MM.1S (cell line): ENCODE data around the gene ZNF488.

Source experiments
- DNase-seq: peaks from one replicate; pipeline ENCODE4 v3.0.0-alpha.2; 2015
- H2AFZ ChIP-seq: fragments of 300-600 bp; sonication (generic); 2 replicates; pipeline ENCODE4 v1.6.0; 2016; ENCODE audit warnings: antibody characterized with exemption, low read length
- H3F3A ChIP-seq: fragments of 300-600 bp; sonication (generic); 2 replicates; pipeline ENCODE4 v1.6.1; 2016; ENCODE audit warnings: mild to moderate bottlenecking, antibody characterized with exemption, low read length, moderate library complexity, mixed read lengths; ENCODE audit not compliant: insufficient read depth
- H3K27ac ChIP-seq: fragments of 300-600 bp; sonication (generic); 2 replicates; pipeline ENCODE4 v1.5.1; 2016; ENCODE audit warnings: mild to moderate bottlenecking, low read length
- H3K27me3 ChIP-seq: fragments of 300-600 bp; sonication (generic); replicated peaks from 2 replicates; pipeline ENCODE4 v1.6.0; 2016; ENCODE audit warnings: low read length; ENCODE audit not compliant: insufficient read depth
- H3K36me3 ChIP-seq: fragments of 300-600 bp; sonication (generic); replicated peaks from 2 replicates; pipeline ENCODE4 v1.6.1; 2016; ENCODE audit warnings: mild to moderate bottlenecking, low read length, mixed read lengths; ENCODE audit not compliant: insufficient read depth
- H3K4me1 ChIP-seq: fragments of 300-600 bp; sonication (generic); 2 replicates; pipeline ENCODE4 v1.6.1; 2016; ENCODE audit warnings: low read length, mixed read lengths
- H3K4me2 ChIP-seq: fragments of 300-600 bp; sonication (generic); 2 replicates; pipeline ENCODE4 v1.6.0; 2016; ENCODE audit warnings: low read depth, low read length
- H3K4me3 ChIP-seq: fragments of 300-600 bp; sonication (generic); 2 replicates; pipeline ENCODE4 v1.5.1; 2016; ENCODE audit warnings: low read length, mixed read lengths
- H3K79me2 ChIP-seq: fragments of 300-600 bp; sonication (generic); 2 replicates; pipeline ENCODE4 v1.6.1; 2016; ENCODE audit warnings: mixed run types, low read length, mixed read lengths
- H3K9ac ChIP-seq: fragments of 300-600 bp; sonication (generic); 2 replicates; pipeline ENCODE4 v1.6.1; 2016; ENCODE audit warnings: low read length, mixed read lengths
- H3K9me2 ChIP-seq: fragments of 300-600 bp; sonication (generic); replicated peaks from 2 replicates; pipeline ENCODE4 v1.6.1; 2016; ENCODE audit warnings: mild to moderate bottlenecking, low read length, mixed read lengths; ENCODE audit not compliant: insufficient read depth
- H3K9me3 ChIP-seq: fragments of 300-600 bp; sonication (generic); replicated peaks from 2 replicates; pipeline ENCODE4 v1.6.1; 2016; ENCODE audit warnings: mild to moderate bottlenecking, low read length, mixed read lengths; ENCODE audit not compliant: insufficient read depth
- H4K20me1 ChIP-seq: fragments of 300-600 bp; sonication (generic); 2 replicates; pipeline ENCODE4 v1.6.1; 2016; ENCODE audit warnings: mild to moderate bottlenecking, low read length, moderate library complexity, mixed read lengths; ENCODE audit not compliant: insufficient read depth
- CTCF ChIP-seq: fragments of 300-600 bp; sonication (generic); IDR thresholded peaks from 2 replicates; pipeline ENCODE4 v1.5.1; 2016; ENCODE audit warnings: antibody characterized with exemption, low read length, mixed read lengths
- EZH2 ChIP-seq: fragments of 300-600 bp; sonication (generic); optimal IDR thresholded peaks from 2 replicates; pipeline ENCODE3; 2017; ENCODE audit warnings: low read depth, mild to moderate bottlenecking, antibody characterized with exemption, low read length, mixed read lengths
- EZH2phosphoT487 ChIP-seq: fragments of 300-600 bp; sonication (generic); IDR thresholded peaks from 2 replicates; pipeline ENCODE4 v1.6.1; 2018; ENCODE audit warnings: antibody characterized with exemption, low read length

ZNF488 gene

GRCh38 chr10:47339186-47339735, 44.8 kb downstream of the ZNF488 start:
- no peaks in the 10 kb centered on the region for H3K79me2 ChIP-seq

GRCh38 chr10:47337310-47337709, 46.8 kb downstream of the ZNF488 start:
- Histone ChIP-seq H3K9me3 (no peaks in the 10 kb centered on the region), H3K4me3 (no peak overlapping the region), H2AFZ (no peak overlapping the region), H3K79me2 (no peaks in the 10 kb centered on the region), H3K4me1 (no peaks in the 10 kb centered on the region), H3K27ac (no peak overlapping the region), H3K9me2 (no peaks in the 10 kb centered on the region), H3K4me2 (no peak overlapping the region), H3K9ac (no peak overlapping the region), H3K27me3 (no peaks in the 10 kb centered on the region; the same call in 1 of the 2 replicates), H3F3A (no peaks in the 10 kb centered on the region), H4K20me1 (no peaks in the 10 kb centered on the region), H3K36me3 (no peaks in the 10 kb centered on the region)
- TF ChIP-seq EZH2phosphoT487 = no peak
- no peak for TF ChIP-seq CTCF
- no peak for DNase-seq

More at GRCh38 chr10:47339186-47339735, 44.8 kb downstream of the ZNF488 start:
- H3K36me3 ChIP-seq = no peaks in the 10 kb centered on the region
- H3K9me2 ChIP-seq = no peaks in the 10 kb centered on the region
- TF ChIP-seq CTCF = no peak
- TF ChIP-seq EZH2 = no peak
- TF ChIP-seq EZH2phosphoT487 = no peak
- no peaks in the 10 kb centered on the region; the same call in 1 of the 2 replicates for H3K27me3 ChIP-seq
- no peaks in the 10 kb centered on the region for H4K20me1 ChIP-seq
- H3K27ac ChIP-seq = no peak overlapping the region
- no peaks in the 10 kb centered on the region for H3F3A ChIP-seq
- no peak overlapping the region for H3K4me3 ChIP-seq
- no peak overlapping the region for H3K4me2 ChIP-seq
- H3K9me3 ChIP-seq = no peaks in the 10 kb centered on the region
- DNase-seq = no peak
- H3K9ac ChIP-seq = no peak overlapping the region
- no peaks in the 10 kb centered on the region for H3K4me1 ChIP-seq
- no peak overlapping the region for H2AFZ ChIP-seq

GRCh38 chr10:47336387-47337134, 47.5 kb downstream of the ZNF488 start:
- H3K9me2 ChIP-seq = no peaks in the 10 kb centered on the region
- no peak overlapping the region for H2AFZ ChIP-seq
- no peaks in the 10 kb centered on the region for H3K4me1 ChIP-seq
- no peaks in the 10 kb centered on the region; the same call in 1 of the 2 replicates for H3K27me3 ChIP-seq
- no peak overlapping the region for H3K27ac ChIP-seq
- H3K9me3 ChIP-seq = no peaks in the 10 kb centered on the region
- H3K9ac ChIP-seq = no peak overlapping the region
- no peaks in the 10 kb centered on the region for H3K36me3 ChIP-seq
- TF ChIP-seq EZH2phosphoT487 = no peak
- TF ChIP-seq EZH2 = no peak
- no peaks in the 10 kb centered on the region for H3K79me2 ChIP-seq
- DNase-seq = no peak
- H4K20me1 ChIP-seq = no peaks in the 10 kb centered on the region
- no peak overlapping the region for H3K4me3 ChIP-seq
- no peak overlapping the region for H3K4me2 ChIP-seq
- H3F3A ChIP-seq = no peaks in the 10 kb centered on the region

- Histone ChIP-seq H3F3A (no peaks in the 10 kb centered on the region), H3K4me2 (no peak overlapping the region), H3K4me1 (no peaks in the 10 kb centered on the region), H3K27ac (no peak overlapping the region), H4K20me1 (no peaks in the 10 kb centered on the region), H3K36me3 (no peaks in the 10 kb centered on the region), H2AFZ (no peak overlapping the region), H3K9me3 (no peaks in the 10 kb centered on the region), H3K9me2 (no peaks in the 10 kb centered on the region), H3K27me3 (no peaks in the 10 kb centered on the region; the same call in 1 of the 2 replicates), H3K9ac (no peak overlapping the region), H3K79me2 (no peaks in the 10 kb centered on the region), H3K4me3 (no peak overlapping the region)
- DNase-seq = no peak
- TF ChIP-seq EZH2phosphoT487 (no peak), CTCF (no peak), EZH2 (no peak)
Observed at GRCh38 chr10:47335906-47336305, 48.2 kb downstream of the ZNF488 start.
